ENCODE results near the gene LY6G5B.

- TF ChIP-seq CTCF (conservative IDR thresholded peaks at IDR 0.05; ENCODE audit: low read length) = no peak
- no peak for TF ChIP-seq EZH2phosphoT487 (IDR thresholded peaks at IDR 0.05; ENCODE audit: borderline replicate concordance, low read depth, low read length)
These were observed 35.6 kb upstream of the LY6G5B start for GRCh38 chr6:31634131-31634530.
